Gastroesophageal sphincter (tissue), 4 donors: ENCODE measurements around the gene KCNA3. TPM values are rescaled to one million over a fixed set of nuclear protein-coding genes. Genes with fewer than 3 reads are reported as not detected.

Experiments
- ATAC-seq: fragments of 150-250 bp; one replicate; pipeline ENCODE4 v1.9.1; 2016; ENCODE audit warnings: mild to moderate bottlenecking, moderate library complexity
- H3K27ac ChIP-seq, 4 donors: fragments of 200-600 bp; sonication (generic) in 3 of 4; 1 replicate in 3 of 4; 2 replicates in 1 of 4; pipeline ENCODE4 v1.5.1; 2016 to 2019
- H3K27me3 ChIP-seq: fragments of 200-600 bp; sonication (generic); one replicate; pipeline ENCODE4 v1.5.1; 2019
- H3K36me3 ChIP-seq, 2 donors: fragments of 200-600 bp; sonication (generic); one replicate each; pipeline ENCODE4 v1.5.1; 2019; ENCODE audit warnings: control low read depth in 1 of 2
- H3K4me1 ChIP-seq, 3 donors: fragments of 200-600 bp; sonication (generic); 1 replicate in 2 of 3; 2 replicates in 1 of 3; pipeline ENCODE4 v1.5.1; 2016 to 2019; ENCODE audit warnings: control low read depth in 2 of 3
- H3K4me3 ChIP-seq, 2 donors: fragments of 200-600 bp; sonication (generic); one replicate each; pipeline ENCODE4 v1.5.1; 2019; ENCODE audit warnings: mild to moderate bottlenecking in 1 of 2, moderate library complexity in 1 of 2
- H3K9me3 ChIP-seq, 3 donors: fragments of 200-600 bp; sonication (generic); one replicate each; pipeline ENCODE4 v1.5.1; 2017 to 2019; ENCODE audit warnings: control low read depth in 2 of 3
- CTCF ChIP-seq, 4 experiments: fragments of 200-600 bp in 2 of 4; fragments of 450-650 bp in 2 of 4; sonication (generic) in 1 of 4; IDR thresholded peaks; one replicate each; pipeline ENCODE4 v1.5.1; 2017 to 2019; ENCODE audit warnings: antibody characterized with exemption in 4 of 4, mild to moderate bottlenecking in 2 of 4, moderate library complexity in 2 of 4
- EP300 ChIP-seq: sonication (generic); formaldehyde crosslinking; IDR thresholded peaks from one replicate; pipeline ENCODE4 v1.6.1; 2017; ENCODE audit warnings: antibody characterized with exemption, mild to moderate bottlenecking
- POLR2A ChIP-seq, 2 donors: fragments of 450-650 bp; IDR thresholded peaks; one replicate each; pipeline ENCODE4 v1.6.1; 2017; ENCODE audit warnings: antibody characterized with exemption in 2 of 2, mild to moderate bottlenecking in 2 of 2, moderate library complexity in 1 of 2
- POLR2AphosphoS5 ChIP-seq: sonication (generic); formaldehyde crosslinking; IDR thresholded peaks from one replicate; pipeline ENCODE4 v1.6.1; 2017; ENCODE audit warnings: antibody characterized with exemption
- WGBS, 2 donors: methylation state at CpG; one replicate each; pipeline ENCODE4 v1.1.5; 2018; ENCODE audit warnings: low coverage in 1 of 2; 5-methylcytosine and 5-hydroxymethylcytosine counted together
- total RNA-seq, 4 donors: library from RNA; depleted of rRNA; stranded (reverse); fragments of >200 nt; gene quantifications; one replicate each; pipeline ENCODE4 v1.1.0, GENCODE V29; 2016

The KCNA3 gene
- total RNA-seq, 4 donors from 2014 or later: 0.31 to 1.9 (median 0.49) TPM

GRCh38 chr1:110706621-110707020 lies 31.9 kb upstream of the KCNA3 start:
- no peak for TF ChIP-seq CTCF (IDR thresholded peaks at IDR 0.05)
- no peak for TF ChIP-seq EP300
- no peak for TF ChIP-seq POLR2A (IDR thresholded peaks at IDR 0.05)
- TF ChIP-seq POLR2AphosphoS5: no peak
- no peak overlapping the region for H3K27ac ChIP-seq
- H3K27me3 ChIP-seq: no peaks in the 10 kb centered on the region
- no peaks in the 10 kb centered on the region for H3K36me3 ChIP-seq
- H3K4me1 ChIP-seq: no peaks in the 10 kb centered on the region
- no peak for ATAC-seq
- WGBS, 2 donors: 60% methylated on average over 1 of the region's 1 CpG; no CpG with 5 or more reads in 1 of the 2 donors
- H3K4me3 ChIP-seq: no peak overlapping the region
- no peaks in the 10 kb centered on the region for H3K9me3 ChIP-seq

GRCh38 chr1:110702260-110702659 lies 27.5 kb upstream of the KCNA3 start:
- Histone ChIP-seq H3K36me3 (no peaks in the 10 kb centered on the region), H3K9me3 (peaks cover 0 to 9% (median 0%) of the 10 kb centered on the region in 3 donors), H3K4me1 (no peaks in the 10 kb centered on the region), H3K27ac (no peak overlapping the region), H3K27me3 (no peaks in the 10 kb centered on the region), H3K4me3 (no peak overlapping the region)
- TF ChIP-seq CTCF (IDR thresholded peaks at IDR 0.05) (no peak), POLR2A (IDR thresholded peaks at IDR 0.05) (no peak), POLR2AphosphoS5 (no peak), EP300 (no peak)
- WGBS, 2 donors: 50 to 58% methylated on average over 1 of the region's 1 CpG
- ATAC-seq: no peak

- 73 to 85% methylated on average over 2 of the region's 2 CpGs for WGBS, 2 donors
- no peak overlapping the region for H3K4me3 ChIP-seq
- H3K9me3 ChIP-seq: peaks cover 0 to 9% (median 0%) of the 10 kb centered on the region in 3 donors
- H3K27ac ChIP-seq: no peak overlapping the region
- H3K36me3 ChIP-seq: no peaks in the 10 kb centered on the region
- no peaks in the 10 kb centered on the region for H3K4me1 ChIP-seq
- TF ChIP-seq POLR2A (IDR thresholded peaks at IDR 0.05) (no peak), CTCF (IDR thresholded peaks at IDR 0.05) (no peak)
- H3K27me3 ChIP-seq: no peaks in the 10 kb centered on the region
- ATAC-seq: no peak
Measured at GRCh38 chr1:110700767-110701166, 26.0 kb upstream of the KCNA3 start.

DNA sequence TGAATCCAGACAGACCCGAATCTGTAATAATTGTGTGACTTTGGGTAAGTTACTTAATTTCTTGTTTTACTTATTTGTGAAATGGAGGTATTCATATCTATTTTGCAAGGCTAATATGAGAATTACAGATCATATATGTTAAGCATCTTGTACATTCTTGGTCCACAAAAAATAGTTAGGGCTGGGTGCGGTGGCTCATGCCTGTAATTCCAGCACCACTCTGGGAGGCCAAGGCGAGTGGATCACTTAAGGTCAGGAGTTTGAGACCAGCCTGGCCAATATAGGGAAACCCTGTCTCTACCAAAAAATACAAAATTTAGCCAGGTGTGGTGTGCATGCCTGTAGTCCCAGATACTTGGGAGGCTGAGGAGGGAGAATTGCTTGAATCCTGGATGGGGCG lies 22.9 kb upstream of the KCNA3 start:
- Histone ChIP-seq H3K9me3 (peaks cover 0 to 9% (median 0%) of the 10 kb centered on the region in 3 donors), H3K4me3 (no peak overlapping the region), H3K36me3 (no peaks in the 10 kb centered on the region), H3K27me3 (no peaks in the 10 kb centered on the region), H3K27ac (no peak overlapping the region), H3K4me1 (no peaks in the 10 kb centered on the region)
- TF ChIP-seq EP300: no peak
- TF ChIP-seq POLR2AphosphoS5: no peak
- TF ChIP-seq POLR2A (IDR thresholded peaks at IDR 0.05): no peak
- TF ChIP-seq CTCF (IDR thresholded peaks at IDR 0.05): no peak
- 78 to 96% methylated on average over 3 to 4 of the region's 4 CpGs for WGBS, 2 donors
- ATAC-seq: no peak

GRCh38 chr1:110696818-110697217 lies 22.1 kb upstream of the KCNA3 start:
- H3K9me3 ChIP-seq: peaks cover 0 to 9% (median 0%) of the 10 kb centered on the region in 3 donors

More at GRCh38 chr1:110696818-110697217, 22.1 kb upstream of the KCNA3 start:
- Histone ChIP-seq H3K27ac (no peak overlapping the region), H3K36me3 (no peaks in the 10 kb centered on the region), H3K4me1 (no peaks in the 10 kb centered on the region), H3K4me3 (no peak overlapping the region), H3K27me3 (no peaks in the 10 kb centered on the region)
- ATAC-seq: no peak
- TF ChIP-seq CTCF (IDR thresholded peaks at IDR 0.05) (no peak), POLR2AphosphoS5 (no peak), EP300 (no peak), POLR2A (IDR thresholded peaks at IDR 0.05) (no peak)
